Ureter (tissue), 1 donor: Measurements from ENCODE around the gene NUP35. TPM values are rescaled to one million over a fixed set of nuclear protein-coding genes. Genes with fewer than 3 reads are reported as not detected.

Source experiments
- DNase-seq: peaks from one replicate; pipeline ENCODE4 v3.0.0-alpha.2; 2020; ENCODE audit warnings: low spot score
- total RNA-seq: library from RNA; stranded (reverse); gene quantifications from one replicate; pipeline ENCODE4 v1.2.4, GENCODE V29; 2023
- donor health status: DM: yes; HTN: yes; CAD: no.

The NUP35 gene
- 27.9 TPM for total RNA-seq

DNA sequence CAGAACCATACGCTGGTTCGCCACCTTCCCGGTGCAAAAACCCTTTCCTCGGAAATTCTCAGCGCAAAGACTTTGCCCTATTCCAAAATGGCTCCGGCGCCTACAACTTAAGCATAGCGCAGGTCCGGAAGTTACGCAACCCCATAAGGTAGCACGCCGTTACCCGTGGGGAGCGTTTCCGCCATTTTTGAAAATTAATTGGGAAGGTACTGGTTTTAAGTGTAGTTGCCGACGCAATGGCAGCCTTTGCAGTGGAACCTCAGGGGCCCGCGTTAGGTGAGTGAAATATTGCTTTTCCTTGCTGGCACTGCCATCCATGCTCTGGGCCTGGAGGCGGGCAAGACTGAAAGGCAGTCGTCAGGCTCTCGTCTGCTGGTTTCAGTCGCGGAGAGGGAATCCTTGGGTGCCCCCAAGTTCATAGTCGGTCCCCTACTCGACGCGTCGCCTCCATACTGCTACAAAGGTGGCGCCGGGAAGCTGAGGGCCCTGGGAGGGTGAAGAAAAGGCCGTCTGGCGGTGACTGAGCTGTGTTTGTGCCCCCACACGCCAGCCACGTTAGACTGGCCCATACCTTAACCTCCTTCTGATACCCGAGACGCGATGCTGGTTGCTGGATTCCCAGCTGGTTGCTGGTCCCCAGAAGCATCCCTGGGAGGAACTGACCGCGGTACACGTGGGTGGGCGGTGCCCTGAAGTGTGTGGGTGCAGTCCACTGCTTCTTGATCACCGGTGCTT, at the start of gene NUP35:
NUP35 (plus strand) TSS at position 222 of the 735 bp plus-strand sequence; CDS start at position 237, 15 bp downstream.
- peak; percentile 91 for DNase-seq

DNA sequence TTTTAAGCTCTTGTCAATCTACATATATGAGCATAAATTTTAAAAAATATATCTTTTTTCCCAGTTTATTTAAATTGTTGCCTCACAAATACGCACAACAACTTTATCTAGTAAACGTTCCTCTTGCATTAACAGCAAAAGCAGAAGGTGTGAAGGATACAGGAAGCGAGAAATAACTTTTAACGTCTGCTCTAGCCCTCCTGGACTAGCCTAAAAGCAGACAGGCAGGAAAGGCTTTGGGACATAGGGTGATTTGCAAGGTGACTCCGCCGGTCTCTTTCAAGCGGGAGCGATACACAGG, 46.1 kb upstream of the NUP35 start:
- no peak for DNase-seq

DNA sequence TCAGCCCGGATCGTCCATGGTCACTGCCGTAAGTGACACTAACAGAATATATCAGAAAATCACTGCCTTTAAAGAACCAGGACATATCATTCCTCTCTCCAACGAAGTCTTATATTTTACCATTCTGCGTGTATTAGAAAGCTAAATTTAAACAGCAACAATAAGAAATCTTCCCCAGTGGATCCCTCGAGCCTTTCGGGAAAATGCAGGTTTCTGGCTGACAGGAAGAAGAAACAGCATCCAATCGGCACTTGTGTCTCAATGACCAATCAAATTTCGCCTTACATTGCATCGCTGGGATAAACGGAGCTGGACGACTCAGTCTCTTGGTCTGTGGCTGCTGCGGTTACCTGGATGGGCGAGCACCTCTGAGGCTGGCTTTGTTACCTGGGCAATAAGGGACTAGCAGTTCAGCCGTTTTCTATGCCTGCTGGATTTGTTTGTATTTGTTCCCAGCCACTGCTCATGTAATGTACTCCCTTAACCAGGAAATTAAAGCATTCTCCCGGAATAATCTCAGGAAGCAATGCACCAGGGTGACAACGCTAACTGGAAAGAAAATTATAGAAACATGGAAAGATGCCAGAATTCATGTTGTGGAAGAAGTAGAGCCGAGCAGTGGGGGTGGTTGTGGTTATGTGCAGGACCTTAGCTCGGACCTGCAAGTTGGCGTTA, 45.6 kb upstream of the NUP35 start, which contains the start of gene DUSP19:
DUSP19 (plus strand) TSS at position 284 of the 675 bp plus-strand sequence; CDS start at position 471, 187 bp downstream.
- DNase-seq = peak; percentile 95

GRCh38 chr2:183079139-183079775, 45.0 kb upstream of the NUP35 start:
- no peak for DNase-seq

DNA sequence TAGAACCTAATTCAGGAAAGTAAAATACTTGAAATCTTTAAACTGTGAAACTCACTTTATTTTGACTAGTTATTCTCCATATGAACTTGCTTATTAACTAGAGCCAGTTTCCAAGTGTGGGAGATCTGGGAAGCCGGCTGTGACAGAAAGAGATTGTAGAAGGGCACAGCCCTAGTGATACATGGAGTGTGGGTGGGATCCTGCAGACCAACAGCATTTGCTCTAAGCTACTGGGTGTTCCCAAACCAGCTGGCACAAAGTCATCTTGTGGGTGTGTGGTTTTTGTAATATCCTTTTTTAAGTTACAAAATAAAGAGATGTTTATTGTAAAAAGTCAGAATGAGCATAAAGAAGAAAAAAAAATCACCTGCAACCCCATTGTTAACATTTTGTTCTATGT, 42.3 kb upstream of the NUP35 start:
- DNase-seq = no peak

GRCh38 chr2:183088061-183088460, 36.2 kb upstream of the NUP35 start:
- no peak for DNase-seq

- no peak for DNase-seq
Measured at GRCh38 chr2:183089192-183089851, 34.9 kb upstream of the NUP35 start.

DNA sequence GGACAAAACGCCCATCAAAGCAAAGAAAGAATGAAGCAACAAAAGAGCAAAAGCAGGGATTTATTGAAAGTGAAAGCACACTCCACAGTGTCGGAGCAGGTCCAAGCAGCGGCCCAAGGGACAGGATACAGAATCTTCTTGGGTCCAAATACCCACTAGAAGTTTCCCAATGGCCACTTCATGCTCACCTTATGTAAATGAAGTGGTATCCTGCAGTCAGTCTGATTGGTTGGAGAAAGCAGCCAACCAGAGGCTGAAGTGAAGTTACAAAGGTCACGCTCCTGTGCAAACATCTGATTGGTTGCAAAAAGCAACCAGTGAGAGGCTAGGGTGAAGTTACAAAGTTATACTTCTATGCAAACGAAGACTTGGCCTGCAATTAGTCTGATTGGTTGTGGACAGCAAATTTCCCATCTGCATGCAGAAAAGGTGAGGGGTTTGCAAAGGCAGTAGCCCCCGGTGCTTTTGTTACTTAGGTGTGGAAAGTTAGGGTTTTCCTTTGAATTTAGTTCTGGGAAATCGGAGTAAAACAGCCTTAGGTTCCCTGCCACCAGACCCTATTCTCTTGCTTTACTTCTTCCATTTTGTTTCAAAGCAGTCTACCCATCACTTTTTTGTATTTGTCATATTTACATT, 32.8 kb upstream of the NUP35 start:
- no peak for DNase-seq

DNA sequence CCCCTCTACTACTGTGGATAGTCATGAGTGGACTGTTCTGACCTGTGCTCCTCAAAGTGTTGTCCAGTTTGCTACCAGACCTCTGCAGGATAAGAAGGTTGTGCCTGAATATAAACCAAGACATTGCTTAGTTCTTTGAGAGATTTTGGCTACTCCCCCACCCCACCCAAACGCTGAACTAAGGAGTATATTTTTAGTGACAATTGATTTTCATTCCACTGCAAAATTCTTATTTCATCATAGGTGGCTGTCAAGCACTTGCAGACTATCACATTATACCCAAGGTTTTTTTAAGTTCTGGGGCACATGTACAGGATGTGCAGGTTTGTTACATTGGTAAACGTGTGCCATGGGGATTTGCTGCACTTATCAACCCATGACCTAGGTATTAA, 32.3 kb upstream of the NUP35 start:
- no peak for DNase-seq

GRCh38 chr2:183093857-183094657, 30.2 kb upstream of the NUP35 start:
- DNase-seq = no peak

DNA sequence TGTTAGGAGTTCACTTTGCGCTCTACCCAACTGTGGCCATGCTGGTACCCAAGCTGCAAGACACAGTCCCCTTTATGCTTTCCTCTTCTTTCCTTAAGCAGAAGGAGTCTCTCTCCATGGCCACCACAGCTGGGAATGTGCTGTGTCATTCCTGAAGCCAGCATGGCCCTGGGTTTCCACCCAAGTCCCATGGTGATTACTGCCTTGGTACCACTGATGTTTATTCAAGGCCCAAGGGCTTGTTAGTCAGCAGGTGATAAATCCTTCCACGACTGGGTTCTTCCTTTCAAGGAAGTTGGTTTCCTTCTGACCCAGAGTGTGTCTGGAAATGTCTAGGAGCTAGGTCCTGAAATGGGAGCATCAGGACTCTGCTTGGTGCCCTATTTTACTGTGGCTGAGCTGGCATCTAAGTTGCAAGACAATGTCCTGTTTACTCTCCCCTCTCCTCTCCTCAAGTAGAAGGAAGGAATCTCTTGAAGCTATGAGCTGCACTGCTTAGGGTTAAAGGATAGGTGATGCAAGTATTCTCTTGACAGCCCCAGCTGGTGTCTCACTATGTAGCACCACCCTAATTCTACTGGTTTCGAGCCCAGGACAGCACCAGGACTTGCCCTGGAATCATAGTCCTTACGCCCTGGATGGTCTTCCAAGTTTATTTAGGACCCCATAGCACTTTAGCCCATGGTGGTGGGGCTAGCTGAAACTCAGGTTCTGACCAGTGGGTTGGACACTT, 18.7 kb upstream of the NUP35 start:
- no peak for DNase-seq

DNA sequence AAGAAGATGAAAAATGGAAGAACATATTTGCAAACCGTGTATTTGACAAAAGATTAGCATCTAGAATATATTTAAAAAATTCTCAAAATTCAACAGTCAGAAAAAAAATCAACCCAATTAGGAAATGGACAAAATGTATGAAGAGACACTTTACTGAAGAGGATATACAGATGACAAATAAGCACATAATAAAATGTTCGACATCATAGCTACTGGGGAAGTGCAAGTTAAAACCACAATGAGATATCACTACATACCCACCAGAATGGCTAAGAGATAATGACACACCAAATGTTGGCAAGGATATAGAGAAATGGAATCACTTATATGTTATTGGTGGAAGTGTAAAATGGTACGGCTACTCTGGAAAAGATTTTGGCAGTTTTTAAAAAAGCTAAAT, 11.7 kb upstream of the NUP35 start:
- no peak for DNase-seq

GRCh38 chr2:183113630-183114029, 10.6 kb upstream of the NUP35 start:
- DNase-seq = no peak

DNA sequence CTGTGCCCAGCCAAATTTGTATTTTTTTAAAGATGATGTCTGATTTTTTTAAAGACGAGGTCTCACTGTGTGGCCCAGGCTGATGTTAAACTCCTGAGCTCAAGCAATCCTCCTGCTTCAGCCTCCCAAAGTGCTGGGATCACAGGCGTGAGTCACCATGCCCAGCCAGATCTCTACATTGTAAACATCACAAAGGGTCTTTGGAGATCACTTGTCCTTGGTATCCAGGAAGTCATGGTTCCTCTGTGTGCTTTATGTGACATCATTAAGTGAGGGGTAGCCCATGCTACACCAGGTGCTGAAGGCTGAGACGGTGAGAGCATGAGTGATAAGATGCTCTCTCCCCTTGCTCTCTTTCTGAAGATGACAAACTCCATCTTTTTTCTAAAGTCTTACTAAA, 7.0 kb upstream of the NUP35 start:
- no peak for DNase-seq

GRCh38 chr2:183123117-183123958, 905 bp upstream of the NUP35 start:
- no peak for DNase-seq

DNA sequence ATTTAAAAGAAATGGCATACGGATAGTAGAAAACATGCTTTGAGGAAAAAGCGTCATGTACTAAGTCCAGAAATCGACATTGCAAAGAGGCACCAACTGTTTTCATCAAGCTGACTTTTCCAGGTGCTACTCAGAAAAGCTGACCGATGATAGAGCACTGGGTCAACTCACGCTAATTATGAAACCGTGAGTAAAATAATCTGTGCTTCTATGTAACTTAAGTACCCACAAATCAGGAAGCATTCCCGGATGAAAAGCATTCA, 353 bp upstream of the NUP35 start:
- no peak for DNase-seq

DNA sequence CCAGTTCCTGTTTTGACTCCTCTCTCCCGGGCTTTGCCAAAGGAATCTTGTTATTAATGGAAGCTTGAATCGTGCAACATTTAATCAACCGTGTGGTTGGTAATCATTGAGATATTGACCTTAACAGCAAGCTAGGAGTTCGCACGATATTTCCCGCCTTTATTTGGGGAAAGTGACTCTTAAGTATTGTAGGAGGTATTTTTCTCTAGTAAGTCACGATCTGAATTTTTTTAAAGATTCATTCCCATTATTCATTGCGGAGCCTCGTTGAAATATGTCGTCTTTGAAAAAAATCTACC, 663 bp downstream of the NUP35 start:
- DNase-seq = no peak

- no peak for DNase-seq
Measured at GRCh38 chr2:183125659-183126341, 1.6 kb downstream of the NUP35 start.

- DNase-seq = no peak
Measured at GRCh38 chr2:183126635-183127034, 2.4 kb downstream of the NUP35 start.
